Neural progenitor cell (in vitro differentiated cells): Measurements from ENCODE around the gene TASP1. TPM values are rescaled to one million over a fixed set of nuclear protein-coding genes. Genes with fewer than 3 reads are reported as not detected.

Experiments used
- DNase-seq: peaks from one replicate; pipeline ENCODE4 v3.0.0-alpha.2; 2016; ENCODE audit warnings: low spot score
- H2AFZ ChIP-seq: fragments of 200-600 bp; sonication (generic); replicated peaks from 2 replicates; pipeline ENCODE4 v1.6.1; 2016; ENCODE audit warnings: antibody characterized with exemption
- H3F3A ChIP-seq: fragments of 200-600 bp; sonication (generic); 2 replicates; pipeline ENCODE4 v1.6.1; 2016; ENCODE audit warnings: antibody characterized with exemption, low read depth
- H3K27ac ChIP-seq: fragments of 200-600 bp; sonication (generic); 2 replicates; pipeline ENCODE4 v1.5.1; 2016; ENCODE audit warnings: mild to moderate bottlenecking
- H3K27me3 ChIP-seq: fragments of 200-600 bp; sonication (generic); 2 replicates; pipeline ENCODE4 v1.6.1; 2016; ENCODE audit warnings: mild to moderate bottlenecking, moderate library complexity
- H3K36me3 ChIP-seq: fragments of 200-600 bp; sonication (generic); 2 replicates; pipeline ENCODE4 v1.5.1; 2016
- H3K4me1 ChIP-seq: fragments of 200-600 bp; sonication (generic); 2 replicates; pipeline ENCODE4 v1.6.1; 2016; ENCODE audit warnings: mixed run types
- H3K4me2 ChIP-seq: fragments of 200-600 bp; sonication (generic); 2 replicates; pipeline ENCODE4 v1.6.1; 2016
- H3K4me3 ChIP-seq: fragments of 200-600 bp; sonication (generic); 2 replicates; pipeline ENCODE4 v1.5.1; 2016
- H3K79me2 ChIP-seq: fragments of 200-600 bp; sonication (generic); 2 replicates; pipeline ENCODE4 v1.6.1; 2016; ENCODE audit warnings: low read depth
- H3K9ac ChIP-seq: fragments of 200-600 bp; sonication (generic); 2 replicates; pipeline ENCODE4 v1.6.1; 2016
- H3K9me3 ChIP-seq: fragments of 200-600 bp; sonication (generic); 2 replicates; pipeline ENCODE4 v1.5.1; 2016; ENCODE audit warnings: low read depth
- H4K20me1 ChIP-seq: fragments of 200-600 bp; sonication (generic); 2 replicates; pipeline ENCODE4 v1.6.1; 2016; ENCODE audit warnings: low read depth
- H3K27ac Mint-ChIP-seq: 3 replicates; pipeline ENCODE4 v1.8.0; 2021; ENCODE audit warnings: mixed read lengths
- H3K27me3 Mint-ChIP-seq: 2 replicates; pipeline ENCODE4 v1.8.0; 2022; ENCODE audit warnings: low read depth, mild to moderate bottlenecking, inconsistent platforms, moderate library complexity, mixed read lengths; ENCODE audit not compliant: insufficient read depth
- H3K36me3 Mint-ChIP-seq: 3 replicates; pipeline ENCODE4 v1.8.0; 2021; ENCODE audit warnings: mixed read lengths
- H3K4me1 Mint-ChIP-seq: 3 replicates; pipeline ENCODE4 v1.8.0; 2021; ENCODE audit warnings: mixed read lengths
- H3K4me3 Mint-ChIP-seq: 3 replicates; pipeline ENCODE4 v1.8.0; 2021; ENCODE audit warnings: mild to moderate bottlenecking, moderate library complexity, mixed read lengths
- H3K9me3 Mint-ChIP-seq: 3 replicates; pipeline ENCODE4 v1.8.0; 2020; ENCODE audit warnings: mixed read lengths
- EZH2 ChIP-seq: fragments of 200-600 bp; sonication (generic); IDR thresholded peaks from 2 replicates; pipeline ENCODE4 v1.6.1; 2017; ENCODE audit warnings: antibody characterized with exemption, mild to moderate bottlenecking, moderate library complexity
- EZH2phosphoT487 ChIP-seq: fragments of 200-600 bp; sonication (generic); IDR thresholded peaks from 2 replicates; pipeline ENCODE4 v1.6.1; 2017; ENCODE audit warnings: antibody characterized with exemption
- total RNA-seq: library from RNA; depleted of rRNA; stranded (reverse); fragments of >200 nt; gene quantifications from 2 replicates; pipeline ENCODE4 v1.2.3, GENCODE V29; 2015; ENCODE audit warnings: low replicate concordance
- TF ChIP-seq, protein P1 (sequence below): fragments of 200-600 bp; sonication (generic); IDR thresholded peaks from 2 replicates; pipeline ENCODE4 v1.5.1; 2017; ENCODE audit warnings: antibody characterized with exemption, mild to moderate bottlenecking

The TASP1 gene
- total RNA-seq, 1 donor from 2014 or later, result 9.6 TPM

DNA sequence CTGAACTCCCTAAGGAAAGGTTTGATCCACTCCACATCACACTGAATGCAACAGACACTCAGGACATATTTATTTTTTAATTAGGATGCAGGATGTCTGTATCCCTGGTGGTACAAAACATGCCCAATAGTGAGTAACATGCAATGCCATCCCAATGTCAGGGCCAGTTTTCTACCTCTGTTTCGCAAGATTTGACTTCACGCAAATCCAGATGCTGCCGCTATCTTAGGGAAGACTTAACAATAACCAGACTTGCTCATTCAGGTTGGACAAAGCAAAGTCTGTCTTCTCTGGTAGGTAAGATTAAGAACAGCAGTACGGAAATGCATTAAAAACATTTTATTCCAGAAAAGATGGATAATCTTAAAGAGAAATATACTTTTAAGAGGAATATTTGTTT is 103.1 kb downstream of the TASP1 start:
- Histone ChIP-seq H2AFZ (no peak overlapping the region), H3K36me3 (no peaks in the 10 kb centered on the region), H3K4me2 (no peak overlapping the region), H3K27me3 (no peaks in the 10 kb centered on the region), H3K4me1 (no peaks in the 10 kb centered on the region), H3K4me3 (no peak overlapping the region), H4K20me1 (no peaks in the 10 kb centered on the region), H3K27ac (no peak overlapping the region), H3K9ac (no peak overlapping the region), H3F3A (no peaks in the 10 kb centered on the region), H3K79me2 (no peaks in the 10 kb centered on the region), H3K9me3 (no peaks in the 10 kb centered on the region)
- Mint-ChIP-seq H3K4me3 (no peak overlapping the region), H3K9me3 (no peaks in the 10 kb centered on the region), H3K27ac (no peak overlapping the region), H3K4me1 (no peaks in the 10 kb centered on the region), H3K27me3 (no peaks in the 10 kb centered on the region), H3K36me3 (peaks cover 2% of the 10 kb centered on the region)
- TF ChIP-seq EZH2phosphoT487 (no peak), EZH2 (no peak)
- TF ChIP-seq, protein P1, sequence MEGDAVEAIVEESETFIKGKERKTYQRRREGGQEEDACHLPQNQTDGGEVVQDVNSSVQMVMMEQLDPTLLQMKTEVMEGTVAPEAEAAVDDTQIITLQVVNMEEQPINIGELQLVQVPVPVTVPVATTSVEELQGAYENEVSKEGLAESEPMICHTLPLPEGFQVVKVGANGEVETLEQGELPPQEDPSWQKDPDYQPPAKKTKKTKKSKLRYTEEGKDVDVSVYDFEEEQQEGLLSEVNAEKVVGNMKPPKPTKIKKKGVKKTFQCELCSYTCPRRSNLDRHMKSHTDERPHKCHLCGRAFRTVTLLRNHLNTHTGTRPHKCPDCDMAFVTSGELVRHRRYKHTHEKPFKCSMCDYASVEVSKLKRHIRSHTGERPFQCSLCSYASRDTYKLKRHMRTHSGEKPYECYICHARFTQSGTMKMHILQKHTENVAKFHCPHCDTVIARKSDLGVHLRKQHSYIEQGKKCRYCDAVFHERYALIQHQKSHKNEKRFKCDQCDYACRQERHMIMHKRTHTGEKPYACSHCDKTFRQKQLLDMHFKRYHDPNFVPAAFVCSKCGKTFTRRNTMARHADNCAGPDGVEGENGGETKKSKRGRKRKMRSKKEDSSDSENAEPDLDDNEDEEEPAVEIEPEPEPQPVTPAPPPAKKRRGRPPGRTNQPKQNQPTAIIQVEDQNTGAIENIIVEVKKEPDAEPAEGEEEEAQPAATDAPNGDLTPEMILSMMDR, result no peak
- DNase-seq, result no peak

DNA sequence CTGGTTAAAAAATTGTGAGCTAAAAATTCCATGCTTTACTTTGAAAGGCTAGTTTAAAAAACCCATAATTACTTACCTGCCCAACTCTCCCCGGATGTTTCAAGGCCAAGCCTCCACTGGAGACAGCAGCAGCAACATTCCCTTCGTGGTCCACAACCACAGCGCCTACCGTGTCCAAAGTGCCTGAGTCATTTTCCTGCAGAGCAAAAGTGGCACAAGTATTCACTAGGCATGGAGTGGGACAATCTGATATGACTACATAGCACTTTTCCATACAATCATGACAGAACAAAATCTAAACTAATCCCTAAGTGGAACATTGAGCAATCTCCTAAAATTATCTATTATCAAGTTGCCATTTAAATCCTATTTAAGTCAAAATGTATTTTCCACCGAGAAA is 104.8 kb downstream of the TASP1 start:
- Histone ChIP-seq H3K4me2 (no peak overlapping the region), H3K4me3 (no peak overlapping the region), H3K36me3 (no peaks in the 10 kb centered on the region), H3K4me1 (no peaks in the 10 kb centered on the region), H4K20me1 (no peaks in the 10 kb centered on the region), H3K9me3 (no peaks in the 10 kb centered on the region), H3K79me2 (no peaks in the 10 kb centered on the region), H3F3A (no peaks in the 10 kb centered on the region), H2AFZ (no peak overlapping the region), H3K27ac (no peak overlapping the region), H3K27me3 (no peaks in the 10 kb centered on the region), H3K9ac (no peak overlapping the region)
- no peak overlapping the region for H3K4me3 Mint-ChIP-seq
- no peaks in the 10 kb centered on the region for H3K4me1 Mint-ChIP-seq
- DNase-seq, result no peak
- H3K27me3 Mint-ChIP-seq, result no peaks in the 10 kb centered on the region
- TF ChIP-seq, protein P1, result no peak
- TF ChIP-seq EZH2phosphoT487 (no peak), EZH2 (no peak)
- H3K9me3 Mint-ChIP-seq, result no peaks in the 10 kb centered on the region
- H3K27ac Mint-ChIP-seq, result no peak overlapping the region
- H3K36me3 Mint-ChIP-seq, result peaks cover 2% of the 10 kb centered on the region

DNA sequence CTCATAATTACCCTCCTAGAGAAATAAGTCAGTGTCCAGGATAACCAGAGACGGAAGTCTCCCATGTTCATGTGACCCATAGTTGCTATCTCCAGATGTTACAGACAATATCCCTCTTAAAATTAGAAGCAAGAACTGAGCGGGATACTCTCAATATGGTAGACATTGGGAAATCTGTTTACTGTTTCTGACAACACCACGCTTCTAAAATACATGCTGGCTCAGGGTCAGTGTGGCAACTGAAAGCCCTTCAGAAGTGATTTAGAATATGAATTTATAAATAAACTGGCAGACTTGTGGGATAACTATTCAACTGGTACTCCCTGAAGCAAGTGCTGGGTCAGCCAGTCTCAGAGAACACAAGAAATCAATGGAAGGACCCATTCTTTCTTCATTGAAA is 108.6 kb downstream of the TASP1 start:
- H3K36me3 ChIP-seq, result no peaks in the 10 kb centered on the region
- TF ChIP-seq, protein P1, result no peak
- TF ChIP-seq EZH2 (no peak), EZH2phosphoT487 (no peak)
- no peak overlapping the region for H3K9ac ChIP-seq
- Mint-ChIP-seq H3K27ac (no peak overlapping the region), H3K27me3 (no peaks in the 10 kb centered on the region), H3K4me1 (no peaks in the 10 kb centered on the region), H3K9me3 (no peaks in the 10 kb centered on the region), H3K36me3 (peaks cover 9% of the 10 kb centered on the region), H3K4me3 (no peak overlapping the region)
- no peaks in the 10 kb centered on the region for H3K9me3 ChIP-seq
- no peak overlapping the region for H3K27ac ChIP-seq
- no peak for DNase-seq
- H3K79me2 ChIP-seq, result no peaks in the 10 kb centered on the region
- H4K20me1 ChIP-seq, result no peaks in the 10 kb centered on the region
- no peak overlapping the region for H3K4me3 ChIP-seq
- no peak overlapping the region for H3K4me2 ChIP-seq
- no peaks in the 10 kb centered on the region for H3K4me1 ChIP-seq
- no peaks in the 10 kb centered on the region for H3K27me3 ChIP-seq
- H3F3A ChIP-seq, result no peaks in the 10 kb centered on the region
- no peak overlapping the region for H2AFZ ChIP-seq
